Epithelial cell of esophagus (primary cell): Measurements from ENCODE around the gene LRRC32.
A peak's percentile ranks its signal among the peaks of the same experiment; 100 is the strongest.
"Not testable (repeated sequence)": the region's sequence is repeated elsewhere in the genome, so short reads cannot be mapped to it uniquely, and the experiment has no call there.

ENCODE experiments used
- DNase-seq: peaks from one replicate; pipeline ENCODE4 v3.0.0; 2010; ENCODE audit warnings: low read depth
- H3K4me3 ChIP-seq: 2 replicates; pipeline ENCODE4 v1.5.1; 2011; ENCODE audit warnings: mild to moderate bottlenecking, low read length, control low read depth
- CTCF ChIP-seq: IDR thresholded peaks from 2 replicates; pipeline ENCODE4 v1.5.1; 2011; ENCODE audit warnings: low read depth, mild to moderate bottlenecking, low read length, control low read depth, inconsistent platforms; ENCODE audit not compliant: insufficient read depth; ENCODE audit errors: missing control alignments

The LRRC32 gene

GRCh38 chr11:76623884-76624419 is 46.6 kb downstream of the LRRC32 start:
- TF ChIP-seq CTCF, result no peak
- DNase-seq, result no peak
- H3K4me3 ChIP-seq, result no peak overlapping the region

GRCh38 chr11:76623171-76623883 is 47.2 kb downstream of the LRRC32 start:
- TF ChIP-seq CTCF, result no peak
- DNase-seq, result peak; percentile 69
- H3K4me3 ChIP-seq, result no peak overlapping the region

GRCh38 chr11:76622493-76623094 is 48.0 kb downstream of the LRRC32 start:
- TF ChIP-seq CTCF, result no peak
- no peak for DNase-seq
- no peak overlapping the region for H3K4me3 ChIP-seq

GRCh38 chr11:76621868-76622267 is 48.7 kb downstream of the LRRC32 start:
- no peak for DNase-seq
- TF ChIP-seq CTCF, result no peak
- no peak overlapping the region for H3K4me3 ChIP-seq

GRCh38 chr11:76621466-76621865 is 49.1 kb downstream of the LRRC32 start:
- no peak overlapping the region for H3K4me3 ChIP-seq
- no peak for DNase-seq
- no peak for TF ChIP-seq CTCF

- no peak for TF ChIP-seq CTCF
- H3K4me3 ChIP-seq, result no peak overlapping the region
- no peak for DNase-seq
Measured at GRCh38 chr11:76620489-76620888, 50.1 kb downstream of the LRRC32 start.

- not testable (repeated sequence) for H3K4me3 ChIP-seq, DNase-seq
Measured at GRCh38 chr11:76619801-76620200, 50.7 kb downstream of the LRRC32 start.
